Astrocyte (in vitro differentiated cells and primary cell): Measurements from ENCODE around the gene TBATA.

Experiments
- CTCF ChIP-seq: IDR thresholded peaks from 2 replicates; pipeline ENCODE4 v1.5.1; 2011; ENCODE audit warnings: low read depth, mild to moderate bottlenecking, inconsistent platforms, low read length, moderate library complexity; ENCODE audit not compliant: insufficient read depth
- EZH2 ChIP-seq: IDR thresholded peaks from 2 replicates; pipeline ENCODE4 v1.6.1; 2012; ENCODE audit warnings: mild to moderate bottlenecking, low read length, inconsistent platforms; ENCODE audit not compliant: insufficient read depth

- TF ChIP-seq CTCF (no peak), EZH2 (no peak)
These were observed 6.3 kb upstream of the TBATA start for GRCh38 chr10:70791386-70792039.
